ENCODE data around the gene SMAD7. TPM values are rescaled to one million over a fixed set of nuclear protein-coding genes. Genes with fewer than 3 reads are reported as not detected.

The SMAD7 gene
- total RNA-seq, 2 experiments from 2014 or later, result 17.4 to 18.1 TPM

DNA sequence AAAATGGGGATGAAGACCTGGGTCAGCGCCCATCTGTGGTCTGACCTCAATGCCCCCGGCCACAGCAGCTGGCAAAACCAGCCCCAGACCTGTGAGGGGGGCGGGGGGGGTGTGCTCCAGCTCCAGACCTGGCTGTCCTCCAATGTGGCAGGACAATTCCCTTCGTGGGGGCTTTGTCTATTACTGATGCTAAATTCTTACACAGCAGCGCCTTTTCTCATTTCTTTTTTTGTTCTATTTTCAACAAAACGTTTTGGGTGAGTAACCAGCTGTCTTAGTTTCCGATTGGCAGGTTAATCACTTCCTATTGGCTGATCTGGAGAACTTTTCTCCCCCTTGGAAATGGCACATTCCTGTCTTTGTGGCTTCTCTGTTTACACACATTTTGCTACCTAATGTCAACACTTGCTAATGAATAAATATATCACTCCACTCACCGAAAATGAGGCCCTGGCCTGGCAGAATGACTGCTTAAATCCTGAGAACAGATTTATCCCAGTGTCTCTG, 4.4 kb downstream of the SMAD7 start:
- CTCF ChIA-PET, result interaction anchor here (1.3 kb wide), 1 partner anchor 27 kb away, joined by 3 read pairs; no protein-coding TSS in a partner anchor
- POLR2A ChIA-PET, result interaction anchor here (1.1 to 2.0 kb wide), 2 partner anchors 12 to 17 kb away, joined by 3 to 7 read pairs; no protein-coding TSS in a partner anchor
- Mint-ChIP-seq H3K27ac (no peak overlapping the region), H3K4me1 (ENCODE audit: low read depth) (peaks cover 67% of the 10 kb centered on the region), H3K4me3 (no peak overlapping the region), H3K36me3 (ENCODE audit: low read depth) (peaks cover 71% of the 10 kb centered on the region), H3K27me3 (no peaks in the 10 kb centered on the region), H3K9me3 (no peaks in the 10 kb centered on the region)
- ATAC-seq (no peak), DNase-seq (no peak)
- intact Hi-C loops (cut with micrococcal nuclease), result loop anchor here (5.0 to 10.0 kb wide), 3 partner anchors 112 to 228 kb away; no protein-coding TSS in a partner anchor
- TF ChIP-seq, protein P1, sequence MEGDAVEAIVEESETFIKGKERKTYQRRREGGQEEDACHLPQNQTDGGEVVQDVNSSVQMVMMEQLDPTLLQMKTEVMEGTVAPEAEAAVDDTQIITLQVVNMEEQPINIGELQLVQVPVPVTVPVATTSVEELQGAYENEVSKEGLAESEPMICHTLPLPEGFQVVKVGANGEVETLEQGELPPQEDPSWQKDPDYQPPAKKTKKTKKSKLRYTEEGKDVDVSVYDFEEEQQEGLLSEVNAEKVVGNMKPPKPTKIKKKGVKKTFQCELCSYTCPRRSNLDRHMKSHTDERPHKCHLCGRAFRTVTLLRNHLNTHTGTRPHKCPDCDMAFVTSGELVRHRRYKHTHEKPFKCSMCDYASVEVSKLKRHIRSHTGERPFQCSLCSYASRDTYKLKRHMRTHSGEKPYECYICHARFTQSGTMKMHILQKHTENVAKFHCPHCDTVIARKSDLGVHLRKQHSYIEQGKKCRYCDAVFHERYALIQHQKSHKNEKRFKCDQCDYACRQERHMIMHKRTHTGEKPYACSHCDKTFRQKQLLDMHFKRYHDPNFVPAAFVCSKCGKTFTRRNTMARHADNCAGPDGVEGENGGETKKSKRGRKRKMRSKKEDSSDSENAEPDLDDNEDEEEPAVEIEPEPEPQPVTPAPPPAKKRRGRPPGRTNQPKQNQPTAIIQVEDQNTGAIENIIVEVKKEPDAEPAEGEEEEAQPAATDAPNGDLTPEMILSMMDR (IDR thresholded peaks at IDR 0.05), result no peak

DNA sequence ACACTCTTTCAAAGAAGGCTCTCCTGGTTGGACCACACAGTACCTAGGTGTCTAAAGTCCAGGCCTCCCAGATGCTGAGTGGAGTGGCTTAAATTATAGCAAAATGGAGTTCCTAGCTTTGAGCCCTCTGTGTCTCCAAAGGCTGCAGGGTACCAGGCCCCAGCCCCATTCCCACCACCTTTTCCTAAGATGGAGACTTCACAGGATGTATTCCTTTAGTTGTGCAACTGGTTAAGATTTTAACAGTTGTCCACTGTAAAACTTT, 4.9 kb downstream of the SMAD7 start:
- Mint-ChIP-seq H3K27ac (no peak overlapping the region), H3K4me3 (no peak overlapping the region), H3K9me3 (no peaks in the 10 kb centered on the region), H3K27me3 (no peaks in the 10 kb centered on the region), H3K36me3 (ENCODE audit: low read depth) (peaks cover 76% of the 10 kb centered on the region), H3K4me1 (ENCODE audit: low read depth) (peaks cover 72% of the 10 kb centered on the region)
- ATAC-seq (no peak), DNase-seq (no peak)
- intact Hi-C loops (cut with micrococcal nuclease), result loop anchor here (5.0 to 10.0 kb wide), 3 partner anchors 111 to 229 kb away; no protein-coding TSS in a partner anchor
- ChIA-PET CTCF (no interaction called here), POLR2A (interaction anchor here (1.1 to 2.0 kb wide), 2 partner anchors 11 to 17 kb away, joined by 3 to 7 read pairs; no protein-coding TSS in a partner anchor)
- TF ChIP-seq, protein P1 (IDR thresholded peaks at IDR 0.05), result no peak

DNA sequence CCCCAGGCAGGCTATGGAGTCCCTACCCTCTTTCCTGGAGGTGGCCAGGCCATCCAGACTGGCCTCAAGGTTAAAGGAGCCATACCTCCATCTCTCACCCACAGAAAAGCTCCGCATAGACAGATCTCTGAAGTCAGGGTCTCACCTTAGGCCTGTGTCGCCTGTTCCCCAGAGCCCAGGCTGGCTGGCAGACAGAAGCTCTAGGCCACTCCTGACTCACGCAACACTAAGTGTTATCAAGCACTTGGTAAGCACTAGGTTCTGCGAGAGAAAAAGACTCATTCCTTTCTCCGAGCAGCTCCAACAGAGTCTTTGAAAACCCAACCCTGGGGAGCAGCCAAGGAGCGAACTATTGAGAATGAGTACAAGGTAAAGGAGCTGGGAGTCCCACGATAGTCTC, 6.1 kb downstream of the SMAD7 start:
- CTCF ChIA-PET, result interaction anchor here (1.0 kb wide), 1 partner anchor 167 kb away, joined by 3 read pairs; no protein-coding TSS in a partner anchor
- no peak overlapping the region for H3K4me3 Mint-ChIP-seq
- peaks cover 83% of the 10 kb centered on the region for H3K4me1 Mint-ChIP-seq (ENCODE audit: low read depth)
- intact Hi-C loops (cut with micrococcal nuclease), result loop anchor here (5.0 to 10.0 kb wide), 3 partner anchors 110 to 230 kb away; no protein-coding TSS in a partner anchor
- peaks cover 80% of the 10 kb centered on the region for H3K36me3 Mint-ChIP-seq (ENCODE audit: low read depth)
- no peaks in the 10 kb centered on the region for H3K9me3 Mint-ChIP-seq
- no peaks in the 10 kb centered on the region for H3K27me3 Mint-ChIP-seq
- TF ChIP-seq, protein P1 (IDR thresholded peaks at IDR 0.05), result no peak
- ATAC-seq (no peak), DNase-seq (no peak)
- POLR2A ChIA-PET, result interaction anchor here (0.6 to 2.0 kb wide), 3 partner anchors 12 to 23 kb away, joined by 4 to 7 read pairs (median 4); no protein-coding TSS in a partner anchor
- no peak overlapping the region for H3K27ac Mint-ChIP-seq

DNA sequence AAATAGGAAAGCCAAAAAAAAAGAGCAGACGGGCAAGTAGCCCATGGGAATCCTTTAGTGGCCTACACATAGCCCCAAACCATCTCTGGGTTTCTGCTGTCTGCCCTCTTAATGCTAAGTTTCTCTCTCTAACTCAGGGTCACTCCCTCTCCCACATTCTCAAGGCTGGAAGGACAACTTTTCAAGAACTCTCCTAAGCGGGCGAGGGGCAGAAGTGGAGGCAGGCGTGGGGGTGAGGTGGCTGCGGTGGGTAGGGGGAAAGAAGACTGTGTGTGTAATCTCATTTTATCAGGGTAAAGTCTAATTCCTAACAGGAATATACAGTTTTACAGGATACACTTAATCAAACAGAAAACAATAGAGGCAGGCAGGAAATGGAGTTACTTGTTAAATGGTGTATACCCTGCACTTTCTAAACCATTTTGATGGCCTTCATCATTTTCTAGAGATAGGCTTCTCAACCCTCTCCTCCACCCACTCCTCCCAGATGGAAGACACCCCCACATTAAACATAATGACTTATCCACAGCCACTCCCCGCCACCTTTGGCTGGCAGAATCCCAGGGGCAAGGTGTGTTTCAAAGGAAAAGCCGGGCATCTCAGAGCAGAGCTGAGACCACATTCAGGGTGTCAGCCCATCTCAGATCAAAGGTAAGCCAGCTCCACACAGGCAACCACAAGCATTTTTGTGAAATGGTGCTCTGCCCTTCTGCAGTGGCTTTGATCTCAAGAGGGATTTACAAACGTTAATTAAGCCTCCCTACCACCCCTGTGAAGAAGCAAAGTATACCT, 6.8 kb downstream of the SMAD7 start:
- peaks cover 77% of the 10 kb centered on the region for H3K36me3 Mint-ChIP-seq (ENCODE audit: low read depth)
- intact Hi-C loops (cut with micrococcal nuclease), result loop anchor here (10.0 kb wide), 2 partner anchors 109 to 231 kb away; no protein-coding TSS in a partner anchor
- no peak for DNase-seq

More for the DNA sequence above, 6.8 kb downstream of the SMAD7 start:
- Mint-ChIP-seq H3K4me3 (no peak overlapping the region), H3K4me1 (ENCODE audit: low read depth) (peaks cover 88% of the 10 kb centered on the region), H3K27ac (no peak overlapping the region), H3K9me3 (no peaks in the 10 kb centered on the region), H3K27me3 (no peaks in the 10 kb centered on the region)
- POLR2A ChIA-PET, result interaction anchor here (0.6 to 0.9 kb wide), 2 partner anchors 11 to 24 kb away, joined by 4 read pairs; no protein-coding TSS in a partner anchor
- TF ChIP-seq, protein P1 (IDR thresholded peaks at IDR 0.05), result no peak
- CTCF ChIA-PET, result no interaction called here
- ATAC-seq, result no peak

All from activated CD8-positive, alpha-beta T cell treated with anti-CD3 and anti-CD28 coated beads for 36 hours (primary cell).